K562 (cell line): ENCODE data around the gene IBA57.

Experiments
- ARHGAP35 ChIP-seq: fragments of 450-650 bp; IDR thresholded peaks from 2 replicates; pipeline ENCODE4 v1.6.1; 2018; ENCODE audit not compliant: partially characterized antibody
- ASH1L ChIP-seq: fragments of 450-650 bp; IDR thresholded peaks from 2 replicates; pipeline ENCODE4 v1.6.1; 2018; ENCODE audit warnings: borderline replicate concordance, mild to moderate bottlenecking, low read depth; ENCODE audit not compliant: partially characterized antibody
- CHD2 ChIP-seq: IDR thresholded peaks from 2 replicates; pipeline ENCODE4 v1.6.1; 2011; ENCODE audit warnings: low read depth, low read length
- CSDE1 ChIP-seq, 2 experiments: fragments of 450-650 bp; IDR thresholded peaks; 2 replicates each; pipeline ENCODE4 v1.6.1; 2016; ENCODE audit warnings: mild to moderate bottlenecking in 1 of 2
- CTCF ChIP-seq, 3 experiments: IDR thresholded peaks in 2 of 3; conservative IDR thresholded peaks in 1 of 3; 2 replicates each; pipeline ENCODE4 v1.5.1; 2011 to 2012; ENCODE audit warnings: low read length in 3 of 3, mild to moderate bottlenecking in 3 of 3, control low read depth in 2 of 3, improper control_type of control experiment in 1 of 3, inconsistent platforms in 1 of 3, low read depth in 1 of 3, mixed read lengths in 1 of 3, moderate library complexity in 1 of 3; ENCODE audit not compliant: insufficient read depth in 2 of 3
- ELK1 ChIP-seq: sonication (generic); formaldehyde crosslinking; IDR thresholded peaks from 2 replicates; pipeline ENCODE4 v1.8.1; 2022; ENCODE audit warnings: missing genetic modification reagents
- GMEB1 ChIP-seq: fragments of 250-450 bp; sonication (Bioruptor Pico); IDR thresholded peaks from 2 replicates; pipeline ENCODE4 v1.4.0; 2020; ENCODE audit warnings: mild to moderate bottlenecking
- HDAC2 ChIP-seq: fragments of 450-650 bp; IDR thresholded peaks from 2 replicates; pipeline ENCODE4 v1.6.1; 2016; ENCODE audit warnings: mild to moderate bottlenecking
- KLF1 ChIP-seq: fragments of 450-650 bp; IDR thresholded peaks from 2 replicates; pipeline ENCODE4 v1.6.1; 2016; ENCODE audit warnings: missing genetic modification characterization, missing compliant biosample characterization
- MAFK ChIP-seq: IDR thresholded peaks from 2 replicates; pipeline ENCODE4 v1.6.1; 2011; ENCODE audit warnings: low read length, improper control_type of control experiment
- POLR2AphosphoS5 ChIP-seq: IDR thresholded peaks from 2 replicates; pipeline ENCODE4 v1.6.1; 2011; ENCODE audit warnings: mild to moderate bottlenecking, low read depth, low read length, moderate library complexity; ENCODE audit not compliant: control insufficient read depth, insufficient read depth
- RBBP5 ChIP-seq: fragments of 200-600 bp; sonication (generic); IDR thresholded peaks from 2 replicates; pipeline ENCODE4 v1.6.1; 2012; ENCODE audit warnings: borderline replicate concordance, mild to moderate bottlenecking, low read length, control low read depth, inconsistent platforms; ENCODE audit not compliant: insufficient read depth, poor library complexity, severe bottlenecking
- ZNF143 ChIP-seq: sonication (generic); formaldehyde crosslinking; IDR thresholded peaks from 2 replicates; pipeline ENCODE4 v1.9.0; 2022; ENCODE audit warnings: mild to moderate bottlenecking, missing genetic modification reagents

GRCh38 chr1:228154670-228155571 is 10.7 kb upstream of the IBA57 start:
- TF ChIP-seq RBBP5 (no peak), ZNF143 (CRISPR knock-in tag) (no peak), CTCF (IDR thresholded peaks at IDR 0.05 in 2 of 3, conservative IDR thresholded peaks at IDR 0.05 in 1 of 3; ENCODE audit: insufficient read depth in 2 of 3, low read depth in 1 of 3, low read length in 3 of 3) (no peak), ARHGAP35 (no peak), ELK1 (CRISPR knock-in tag) (no peak), CHD2 (no peak), CSDE1 (IDR thresholded peaks at IDR 0.05) (no peak), GMEB1 (CRISPR knock-in tag) (no peak), MAFK (no peak), POLR2AphosphoS5 (no peak), HDAC2 (no peak), ASH1L (no peak), KLF1 (tag) (no peak)
